ENCODE results near the gene SLC6A8. TPM values are rescaled to one million over a fixed set of nuclear protein-coding genes. Genes with fewer than 3 reads are reported as not detected.

The SLC6A8 gene
- polyA plus RNA-seq, result 139 TPM
- long read RNA-seq, donor 1, transcript SLC6A8-201 (13 exons, 3,763 nt), result major isoform, 13 of 25 reads
- long read RNA-seq, donor 1, partial matches to known transcripts, result 11 of 25 reads
- long read RNA-seq, donor 1, other reads (novel, unspliced or antisense), result 0 of 25 reads
- long read RNA-seq, donor 2, transcript SLC6A8-201 (13 exons, 3,763 nt), result major isoform, 26 of 88 reads
- long read RNA-seq, donor 2, partial matches to known transcripts, result 59 of 88 reads
- long read RNA-seq, donor 2, other reads (novel, unspliced or antisense), result 0 of 88 reads
- long read RNA-seq, donor 3, transcript SLC6A8-201 (13 exons, 3,763 nt), result major isoform, 13 of 56 reads
- long read RNA-seq, donor 3, partial matches to known transcripts, result 42 of 56 reads
- long read RNA-seq, donor 3, other reads (novel, unspliced or antisense), result 0 of 56 reads
- long read RNA-seq, donor 4, result 0 reads
- long read RNA-seq, donor 5, transcript SLC6A8-201 (13 exons, 3,763 nt), result major isoform, 13 of 34 reads
- long read RNA-seq, donor 5, partial matches to known transcripts, result 17 of 34 reads
- long read RNA-seq, donor 5, other reads (novel, unspliced or antisense), result 0 of 34 reads
- long read RNA-seq, donor 6, transcript SLC6A8-201 (13 exons, 3,763 nt), result major isoform, 20 of 39 reads
- long read RNA-seq, donor 6, partial matches to known transcripts, result 15 of 39 reads
- long read RNA-seq, donor 6, other reads (novel, unspliced or antisense), result 0 of 39 reads
- long read RNA-seq, donor 7, transcript SLC6A8-201 (13 exons, 3,763 nt), result major isoform, 5 of 5 reads
- long read RNA-seq, donor 7, partial matches to known transcripts, result 0 of 5 reads
- long read RNA-seq, donor 7, other reads (novel, unspliced or antisense), result 0 of 5 reads
- long read RNA-seq, donor 8, transcript SLC6A8-201 (13 exons, 3,763 nt), result major isoform, 16 of 430 reads
- long read RNA-seq, donor 8, partial matches to known transcripts, result 234 of 430 reads
- long read RNA-seq, donor 8, other reads (novel, unspliced or antisense), result 178 of 430 reads
- long read RNA-seq, donor 9, transcript SLC6A8-201 (13 exons, 3,763 nt), result major isoform, 6 of 6 reads
- long read RNA-seq, donor 9, partial matches to known transcripts, result 0 of 6 reads
- long read RNA-seq, donor 9, other reads (novel, unspliced or antisense), result 0 of 6 reads
- long read RNA-seq, donor 10, transcript SLC6A8-201 (13 exons, 3,763 nt), result major isoform, 24 of 321 reads
- long read RNA-seq, donor 10, partial matches to known transcripts, result 175 of 321 reads
- long read RNA-seq, donor 10, other reads (novel, unspliced or antisense), result 119 of 321 reads
- long read RNA-seq, donor 11, transcript SLC6A8-201 (13 exons, 3,763 nt), result major isoform, 9 of 43 reads
- long read RNA-seq, donor 11, partial matches to known transcripts, result 33 of 43 reads
- long read RNA-seq, donor 11, other reads (novel, unspliced or antisense), result 0 of 43 reads

- no CpG with 5 or more reads among the region's 66 CpGs for WGBS (ENCODE audit: insufficient coverage, low lambda C conversion rate)
- H3K27me3 ChIP-seq (ENCODE audit: control insufficient read depth, insufficient read depth, low read length), result no peaks in the 10 kb centered on the region
Measured at GRCh38 chrX:153687121-153688039, at the start of gene SLC6A8. Gene SLC6A8, plus strand, starts transcription at chrX:153687926. Its CDS starts 649 bp downstream, at chrX:153688575.

DNA sequence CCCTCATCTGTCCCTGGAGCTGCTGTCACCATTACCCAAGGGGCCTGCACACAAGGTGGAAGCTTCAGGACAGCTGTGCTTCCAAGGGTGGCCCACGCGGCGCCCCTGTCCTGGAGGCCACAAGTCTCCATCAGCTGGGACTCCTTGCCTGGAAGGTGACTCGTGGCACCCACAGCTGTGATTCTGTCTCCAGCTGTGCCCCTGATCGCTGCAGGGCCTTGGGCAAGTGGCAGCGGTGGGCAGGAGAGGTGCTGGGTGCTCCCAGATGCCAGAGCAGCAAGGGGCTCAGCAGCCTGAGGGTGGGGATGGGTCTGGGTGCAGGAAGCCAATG lies 49.7 kb upstream of the SLC6A8 start:
- WGBS (ENCODE audit: insufficient coverage, low lambda C conversion rate), result no CpG with 5 or more reads among the region's 6 CpGs
- H3K27ac ChIP-seq (ENCODE audit: low read length), result no peak overlapping the region

More at GRCh38 chrX:153687121-153688039, at the start of gene SLC6A8:
- H3K9me3 ChIP-seq (ENCODE audit: control insufficient read depth, low read depth, low read length), result no peaks in the 10 kb centered on the region
- H3K27ac ChIP-seq (ENCODE audit: low read length), result peak within 1 kb of the TSS; percentile 81
- peaks cover 10% of the 10 kb centered on the region for H3K36me3 ChIP-seq (ENCODE audit: control insufficient read depth, insufficient read depth, low read length)
- peak in 1 of 2 donors; percentile 62 for DNase-seq
- H3K4me1 ChIP-seq (ENCODE audit: control insufficient read depth, insufficient read depth, low read length), result peaks cover 35% of the 10 kb centered on the region
- H3K4me3 ChIP-seq (ENCODE audit: low read length), result peak within 1 kb of the TSS; percentile 48

DNA sequence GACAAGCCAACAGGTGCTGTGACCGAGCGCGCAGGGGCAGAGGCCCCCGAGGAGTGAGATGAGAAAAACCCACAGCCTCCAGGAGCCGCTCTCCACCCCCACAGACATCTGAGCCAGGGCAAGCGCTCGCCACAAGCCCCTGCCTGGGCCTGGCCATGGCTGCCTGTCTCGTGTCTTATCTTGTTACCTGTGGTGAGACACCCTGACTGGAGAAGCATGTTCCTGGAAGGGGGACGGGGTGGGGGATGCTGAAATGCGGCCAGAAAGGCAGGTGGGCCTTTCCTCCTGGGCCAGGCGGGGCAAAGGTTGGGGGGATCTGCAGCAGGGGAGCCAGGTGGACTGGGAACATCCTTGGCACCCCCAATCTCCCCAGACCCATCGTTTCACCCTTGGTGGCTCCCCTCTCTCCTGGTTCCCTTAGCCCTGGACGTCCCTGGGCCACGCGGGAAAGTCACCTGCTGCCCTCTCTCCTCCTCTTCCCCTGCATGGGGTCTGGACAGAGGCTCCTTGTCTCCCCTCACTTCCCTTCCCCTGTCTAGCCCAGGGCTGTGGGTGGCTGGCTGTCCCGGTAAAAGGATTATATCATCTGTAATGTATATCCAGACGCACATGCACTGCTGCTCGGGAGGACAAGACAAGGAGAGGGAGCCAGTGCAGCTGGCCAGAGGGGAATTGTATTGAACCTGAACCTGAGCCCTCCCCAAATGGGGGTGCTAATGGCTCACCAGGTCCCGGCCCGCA lies 49.1 kb upstream of the SLC6A8 start:
- H3K4me1 ChIP-seq (ENCODE audit: control insufficient read depth, insufficient read depth, low read length), result peaks cover 21% of the 10 kb centered on the region
- no CpG with 5 or more reads among the region's 20 CpGs for WGBS (ENCODE audit: insufficient coverage, low lambda C conversion rate)
- no peak overlapping the region for H3K4me3 ChIP-seq (ENCODE audit: low read length)
- H3K27ac ChIP-seq (ENCODE audit: low read length), result no peak overlapping the region
- no peaks in the 10 kb centered on the region for H3K36me3 ChIP-seq (ENCODE audit: control insufficient read depth, insufficient read depth, low read length)
- H3K27me3 ChIP-seq (ENCODE audit: control insufficient read depth, insufficient read depth, low read length), result peaks cover 22% of the 10 kb centered on the region
- H3K9me3 ChIP-seq (ENCODE audit: control insufficient read depth, low read depth, low read length), result peaks cover 4% of the 10 kb centered on the region
- no peak for DNase-seq

More for the DNA sequence above, 49.7 kb upstream of the SLC6A8 start:
- Histone ChIP-seq H3K9me3 (ENCODE audit: control insufficient read depth, low read depth, low read length) (no peaks in the 10 kb centered on the region), H3K36me3 (ENCODE audit: control insufficient read depth, insufficient read depth, low read length) (no peaks in the 10 kb centered on the region), H3K4me1 (ENCODE audit: control insufficient read depth, insufficient read depth, low read length) (peaks cover 16% of the 10 kb centered on the region), H3K4me3 (ENCODE audit: low read length) (no peak overlapping the region), H3K27me3 (ENCODE audit: control insufficient read depth, insufficient read depth, low read length) (peaks cover 16% of the 10 kb centered on the region)
- DNase-seq, result no peak

GRCh38 chrX:153639177-153640044 lies 48.3 kb upstream of the SLC6A8 start:
- no peak overlapping the region for H3K27ac ChIP-seq (ENCODE audit: low read length)
- H3K4me3 ChIP-seq (ENCODE audit: low read length), result no peak overlapping the region
- H3K9me3 ChIP-seq (ENCODE audit: control insufficient read depth, low read depth, low read length), result peaks cover 8% of the 10 kb centered on the region
- no CpG with 5 or more reads among the region's 28 CpGs for WGBS (ENCODE audit: insufficient coverage, low lambda C conversion rate)
- H3K4me1 ChIP-seq (ENCODE audit: control insufficient read depth, insufficient read depth, low read length), result peaks cover 20% of the 10 kb centered on the region
- H3K36me3 ChIP-seq (ENCODE audit: control insufficient read depth, insufficient read depth, low read length), result no peaks in the 10 kb centered on the region
- H3K27me3 ChIP-seq (ENCODE audit: control insufficient read depth, insufficient read depth, low read length), result peaks cover 28% of the 10 kb centered on the region
- DNase-seq, result no peak

DNA sequence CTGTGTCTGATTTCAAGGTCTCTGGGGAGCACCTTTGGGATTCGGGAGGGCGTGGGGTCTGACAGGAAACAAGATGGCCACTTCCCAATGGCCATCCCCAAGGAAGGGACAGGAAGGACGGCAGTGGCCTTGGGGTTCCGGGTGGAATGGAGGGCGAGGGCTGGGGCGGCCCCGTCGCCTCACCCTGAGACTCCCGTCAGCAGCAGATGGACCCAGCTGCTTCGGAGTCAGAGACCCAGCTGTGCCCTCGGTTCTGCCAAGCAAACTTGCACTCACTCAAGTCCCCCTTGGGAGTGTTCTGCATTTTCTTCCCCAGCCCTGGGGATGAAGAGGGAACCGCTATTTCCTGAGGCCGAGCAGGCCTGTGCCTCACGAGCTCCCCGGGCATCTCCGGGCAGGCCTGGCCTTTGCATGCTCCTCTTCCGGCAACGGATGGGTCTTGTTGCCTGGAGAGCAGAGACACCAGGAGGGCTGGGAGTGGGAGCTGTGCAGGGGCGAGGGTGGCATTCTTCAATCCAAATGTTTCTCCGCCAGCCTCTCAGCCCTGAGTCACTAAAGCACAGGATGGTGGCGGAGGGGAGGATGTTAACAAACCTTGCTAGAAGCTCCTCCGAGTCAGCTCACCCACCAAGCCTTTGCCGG lies 47.6 kb upstream of the SLC6A8 start:
- no peak overlapping the region for H3K27ac ChIP-seq (ENCODE audit: low read length)
- no peaks in the 10 kb centered on the region for H3K36me3 ChIP-seq (ENCODE audit: control insufficient read depth, insufficient read depth, low read length)
- peaks cover 35% of the 10 kb centered on the region for H3K27me3 ChIP-seq (ENCODE audit: control insufficient read depth, insufficient read depth, low read length)
- DNase-seq, result no peak
- peaks cover 13% of the 10 kb centered on the region for H3K4me1 ChIP-seq (ENCODE audit: control insufficient read depth, insufficient read depth, low read length)
- H3K9me3 ChIP-seq (ENCODE audit: control insufficient read depth, low read depth, low read length), result peaks cover 8% of the 10 kb centered on the region
- H3K4me3 ChIP-seq (ENCODE audit: low read length), result no peak overlapping the region
- no CpG with 5 or more reads among the region's 23 CpGs for WGBS (ENCODE audit: insufficient coverage, low lambda C conversion rate)

DNA sequence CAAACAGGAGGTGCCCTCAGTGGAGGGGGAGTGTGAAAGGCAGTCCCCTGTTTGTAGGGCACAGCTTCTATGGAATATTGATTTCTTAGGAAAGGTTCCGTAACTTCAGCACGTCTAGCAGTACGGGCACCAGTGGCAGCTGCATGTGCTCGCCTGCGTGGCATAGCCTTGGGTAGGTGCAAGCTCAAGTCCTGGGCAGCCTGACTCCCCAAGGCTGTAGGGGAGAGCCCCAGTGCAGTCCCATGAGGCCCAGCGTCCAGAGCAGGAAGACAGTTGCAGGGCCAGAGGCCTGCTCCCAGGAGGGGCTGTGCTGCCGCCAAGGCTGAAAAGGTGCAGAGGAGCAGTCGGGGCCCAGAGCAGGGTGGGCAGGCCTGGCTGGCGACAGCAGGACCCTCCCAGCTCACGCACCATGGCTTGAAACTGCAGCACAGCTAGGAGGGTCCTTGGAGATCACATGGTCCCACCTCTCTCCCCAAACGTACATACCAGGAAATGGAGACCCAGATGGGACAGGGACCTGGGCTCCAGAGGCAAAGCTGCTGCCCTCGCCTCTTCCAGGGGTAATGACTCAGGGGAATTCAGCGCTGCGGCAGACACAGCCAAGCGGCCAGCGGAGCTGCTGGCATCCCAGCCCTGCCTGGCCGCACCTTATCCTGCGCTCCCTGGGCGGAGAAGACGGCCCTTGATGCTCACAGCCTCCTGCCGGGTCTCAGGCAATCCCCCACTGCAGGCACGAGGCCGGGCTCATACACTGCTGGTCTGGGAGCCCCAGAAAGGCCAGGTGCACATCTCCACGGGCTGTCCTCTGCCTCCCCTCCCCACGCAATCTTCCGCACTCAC lies 46.8 kb upstream of the SLC6A8 start:
- no peak for DNase-seq
- Histone ChIP-seq H3K27ac (ENCODE audit: low read length) (no peak overlapping the region), H3K4me3 (ENCODE audit: low read length) (no peak overlapping the region), H3K9me3 (ENCODE audit: control insufficient read depth, low read depth, low read length) (peaks cover 8% of the 10 kb centered on the region), H3K4me1 (ENCODE audit: control insufficient read depth, insufficient read depth, low read length) (peaks cover 11% of the 10 kb centered on the region), H3K36me3 (ENCODE audit: control insufficient read depth, insufficient read depth, low read length) (no peaks in the 10 kb centered on the region), H3K27me3 (ENCODE audit: control insufficient read depth, insufficient read depth, low read length) (peaks cover 43% of the 10 kb centered on the region)
- no CpG with 5 or more reads among the region's 26 CpGs for WGBS (ENCODE audit: insufficient coverage, low lambda C conversion rate)

DNA sequence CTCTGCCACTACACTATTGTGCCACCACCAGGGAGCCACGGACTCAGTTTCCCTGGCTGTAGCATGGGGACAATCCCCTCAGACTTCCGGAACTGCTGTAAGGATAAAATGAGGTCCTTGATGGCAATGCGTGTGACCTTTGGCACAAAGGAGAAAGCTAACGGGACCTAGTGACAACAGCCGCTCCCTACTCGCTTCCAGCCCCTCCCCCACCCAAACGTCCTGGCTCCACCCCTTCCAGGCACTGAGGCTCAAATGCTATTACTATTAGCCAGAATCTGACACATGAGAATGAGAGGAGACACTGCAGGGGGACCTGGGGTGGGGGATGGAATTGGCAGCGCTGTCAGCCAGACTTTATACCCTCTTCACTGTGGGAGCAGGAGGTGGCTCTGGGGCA lies 46.1 kb upstream of the SLC6A8 start:
- Histone ChIP-seq H3K9me3 (ENCODE audit: control insufficient read depth, low read depth, low read length) (peaks cover 8% of the 10 kb centered on the region), H3K4me1 (ENCODE audit: control insufficient read depth, insufficient read depth, low read length) (peaks cover 11% of the 10 kb centered on the region), H3K4me3 (ENCODE audit: low read length) (no peak overlapping the region), H3K27ac (ENCODE audit: low read length) (no peak overlapping the region), H3K27me3 (ENCODE audit: control insufficient read depth, insufficient read depth, low read length) (peaks cover 50% of the 10 kb centered on the region), H3K36me3 (ENCODE audit: control insufficient read depth, insufficient read depth, low read length) (no peaks in the 10 kb centered on the region)
- no peak for DNase-seq
- no CpG with 5 or more reads among the region's 8 CpGs for WGBS (ENCODE audit: insufficient coverage, low lambda C conversion rate)
